Measurements from ENCODE around the gene SLC16A4. TPM values are rescaled to one million over a fixed set of nuclear protein-coding genes. Genes with fewer than 3 reads are reported as not detected.

Gene SLC16A4
- total and polyA plus RNA-seq, 10 of the 15 experiments (the other 5 are each of a cell fraction or from before 2014, with no cell fraction given) = 0.13 to 2.2 (median 0.26) TPM; not detected in 1

- no peaks in the 10 kb centered on the region for H3K9me3 ChIP-seq (replicated peaks; ENCODE audit: control insufficient read depth, insufficient read depth, low read length)
- H3K4me3 ChIP-seq = no peak overlapping the region
- H3K9ac ChIP-seq (ENCODE audit: control insufficient read depth, insufficient read depth, low read length) = no peak overlapping the region
- no peaks in the 10 kb centered on the region for H4K20me1 ChIP-seq (ENCODE audit: control insufficient read depth, insufficient read depth)
- no peaks in the 10 kb centered on the region for H3K4me1 ChIP-seq (ENCODE audit: control insufficient read depth, insufficient read depth, low read length)
- SMC1A ChIA-PET (ENCODE audit: uncharacterized antibody, unreplicated experiment) = no interaction called here
- no peak overlapping the region for H2AFZ ChIP-seq (ENCODE audit: control insufficient read depth, low read depth, low read length)
- CTCF ChIA-PET = interaction anchor here (0.6 to 1.2 kb wide), 2 partner anchors 10 to 295 kb away, joined by 3 read pairs; no protein-coding TSS in a partner anchor
- WGBS (ENCODE audit: insufficient coverage, insufficient replicate concordance, low lambda C conversion rate, missing lambda C conversion rate) = 0% methylated on average over 1 of the region's 1 CpG
- H3K36me3 ChIP-seq (ENCODE audit: control insufficient read depth in 2 of 2, insufficient read depth in 2 of 2, low read length in 1 of 2) = no peaks in the 10 kb centered on the region
- no peak overlapping the region for H3K4me2 ChIP-seq (ENCODE audit: control insufficient read depth, insufficient read depth)
- RAD21 ChIA-PET (ENCODE audit: unreplicated experiment) = interaction anchor here (0.9 kb wide), 1 partner anchor 119 kb away, joined by 3 read pairs; no protein-coding TSS in a partner anchor
- in situ Hi-C loops (cut with MboI) (no loop called here), intact Hi-C loops (cut with micrococcal nuclease; ENCODE audit: unreplicated experiment) (no loop called here)
- BruUV-seq (replicated peaks) = no TSS peak
- no peaks in the 10 kb centered on the region for H3K27me3 ChIP-seq (replicated peaks in 1 of 2; ENCODE audit: control insufficient read depth in 2 of 2, insufficient read depth in 2 of 2, low read length in 1 of 2)
- no peak overlapping the region for H3K27ac ChIP-seq (ENCODE audit: control insufficient read depth, insufficient read depth)
- H3K79me2 ChIP-seq (ENCODE audit: control insufficient read depth, insufficient read depth, low read length) = no peaks in the 10 kb centered on the region
- POLR2A ChIA-PET = no interaction called here
- DNase-seq (ENCODE audit: low read depth, low spot score) (no peak), ATAC-seq (no peak), FAIRE-seq (no peak)
- TF ChIP-seq BHLHE40 (IDR thresholded peaks at IDR 0.05; ENCODE audit: borderline replicate concordance in 1 of 2, low read depth in 2 of 2, low read length in 1 of 2) (no peak), NFYB (IDR thresholded peaks at IDR 0.05; ENCODE audit: insufficient read depth, low read depth, low read length) (no peak), ATF2 (IDR thresholded peaks at IDR 0.05; ENCODE audit: low read length) (no peak), SREBF1 (IDR thresholded peaks at IDR 0.05; ENCODE audit: low read length) (no peak), RELA (IDR thresholded peaks at IDR 0.05; ENCODE audit: borderline replicate concordance, partially characterized antibody) (no peak), ELK1 (IDR thresholded peaks at IDR 0.05; ENCODE audit: low read depth, low read length) (no peak), IRF5 (IDR thresholded peaks at IDR 0.05; ENCODE audit: borderline replicate concordance) (no peak), EED (IDR thresholded peaks at IDR 0.05; ENCODE audit: low read depth) (no peak), ZNF622 (IDR thresholded peaks at IDR 0.05) (no peak), USF2 (IDR thresholded peaks at IDR 0.05; ENCODE audit: borderline replicate concordance, low read depth, low read length) (no peak), RAD51 (IDR thresholded peaks at IDR 0.05) (no peak), ZNF384 (IDR thresholded peaks at IDR 0.05; ENCODE audit: borderline replicate concordance, low read depth, low read length) (no peak), LARP7 (IDR thresholded peaks at IDR 0.05) (no peak), SREBF2 (IDR thresholded peaks at IDR 0.05; ENCODE audit: low read length) (no peak), IRF3 (IDR thresholded peaks at IDR 0.05) (no peak)
Measured at GRCh38 chr1:110326826-110327225, 64.0 kb downstream of the SLC16A4 start.
